GM18951 (cell line): ENCODE data around the gene CPEB3.
"Not testable (repeated sequence)": the region's sequence is repeated elsewhere in the genome, so short reads cannot be mapped to it uniquely, and the experiment has no call there.

Experiments
- POLR2A ChIP-seq: IDR thresholded peaks from 4 replicates; pipeline ENCODE4 v1.6.1; 2011; ENCODE audit warnings: mild to moderate bottlenecking; ENCODE audit not compliant: insufficient read length, insufficient read depth; ENCODE audit errors: extremely low read depth
- in situ Hi-C: fragments of 300-500 bp; cut with MboI; formaldehyde crosslinking; loops from one replicate; pipeline ENCODE4 v1.12.0; 2022; ENCODE audit warnings: low sequenced_read_pairs, mixed read lengths, inconsistent platforms; ENCODE audit not compliant: unreplicated experiment

The CPEB3 gene

GRCh38 chr10:92038949-92039348, 251.9 kb downstream of the CPEB3 start:
- in situ Hi-C loops = no loop called here
- TF ChIP-seq POLR2A = no peak

GRCh38 chr10:92033070-92033469, 257.8 kb downstream of the CPEB3 start:
- in situ Hi-C loops = not testable (repeated sequence)

- TF ChIP-seq POLR2A = no peak
- in situ Hi-C loops = no loop called here
Measured at GRCh38 chr10:92031580-92031979, 259.3 kb downstream of the CPEB3 start.

DNA sequence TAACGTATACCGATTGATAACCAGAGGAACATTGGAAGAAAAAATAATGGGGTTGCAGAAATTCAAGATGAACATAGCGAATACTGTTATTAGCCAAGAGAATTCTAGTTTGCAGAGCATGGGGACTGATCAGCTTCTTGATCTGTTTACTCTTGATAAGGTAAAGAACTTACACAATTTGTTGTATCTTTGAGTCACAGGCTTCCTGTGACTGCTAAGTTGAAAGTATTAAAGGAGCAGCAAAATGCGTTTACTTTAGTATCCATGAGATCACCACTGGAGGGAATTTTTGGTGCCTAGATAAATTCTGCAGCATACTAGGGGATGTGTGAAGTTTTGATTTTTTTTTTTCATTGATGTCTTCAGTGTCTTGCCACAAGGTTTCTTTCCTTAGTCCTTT, 263.7 kb downstream of the CPEB3 start:
- TF ChIP-seq POLR2A = no peak

DNA sequence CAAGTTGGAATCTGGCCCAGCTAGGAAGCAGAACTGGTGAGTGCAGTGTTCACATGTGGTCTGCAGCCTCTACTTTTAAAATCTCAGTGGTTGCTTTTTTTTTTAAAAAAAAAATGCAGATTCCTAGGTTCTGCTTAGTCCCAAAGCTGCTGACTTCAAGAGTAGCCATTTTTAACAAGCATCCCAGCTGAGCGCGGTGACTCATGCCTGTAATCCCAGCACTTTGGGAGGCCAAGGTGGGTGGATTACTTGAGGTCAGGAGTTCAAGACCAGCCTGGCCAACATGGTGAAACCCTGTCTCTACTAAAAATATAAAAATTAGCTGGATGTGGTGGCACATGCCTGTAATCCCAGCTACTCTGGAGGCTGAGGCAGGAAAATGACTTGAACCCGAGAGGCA, 265.5 kb downstream of the CPEB3 start:
- in situ Hi-C loops = not testable (repeated sequence)

More for the DNA sequence above, 263.7 kb downstream of the CPEB3 start:
- in situ Hi-C loops = no loop called here

- in situ Hi-C loops = no loop called here
- TF ChIP-seq POLR2A = no peak
Measured at GRCh38 chr10:92024700-92025099, 266.2 kb downstream of the CPEB3 start.

DNA sequence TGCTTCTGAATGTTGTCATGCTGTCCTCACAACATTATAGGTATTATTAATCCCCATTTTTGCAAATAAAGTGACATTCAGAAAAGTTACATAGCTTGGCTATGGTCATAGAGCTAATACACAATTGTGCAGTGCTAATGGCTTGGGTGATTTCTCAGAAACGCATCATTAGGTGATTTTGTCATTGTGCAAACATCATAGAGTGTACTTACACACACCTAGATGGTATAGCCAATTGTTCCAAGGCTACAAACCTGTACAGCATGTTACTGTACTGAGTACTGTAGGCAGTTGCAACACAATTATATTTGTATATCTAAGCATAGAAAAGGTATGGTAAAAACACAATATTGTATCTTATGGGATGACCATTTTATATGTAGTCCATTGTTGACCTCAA, 276.3 kb downstream of the CPEB3 start:
- in situ Hi-C loops = no loop called here
- no peak for TF ChIP-seq POLR2A

- TF ChIP-seq POLR2A = no peak
- in situ Hi-C loops = no loop called here
Measured at GRCh38 chr10:92011560-92012214, 279.2 kb downstream of the CPEB3 start.

GRCh38 chr10:92010047-92010735, 280.7 kb downstream of the CPEB3 start:
- TF ChIP-seq POLR2A = no peak
- in situ Hi-C loops = no loop called here

- in situ Hi-C loops = no loop called here
- no peak for TF ChIP-seq POLR2A
Measured at GRCh38 chr10:92009445-92009844, 281.4 kb downstream of the CPEB3 start.

GRCh38 chr10:92005978-92006377, 284.9 kb downstream of the CPEB3 start:
- in situ Hi-C loops = no loop called here
- no peak for TF ChIP-seq POLR2A

- in situ Hi-C loops = no loop called here
Measured at GRCh38 chr10:92003258-92003657, 287.6 kb downstream of the CPEB3 start.

GRCh38 chr10:92001995-92002394, 288.9 kb downstream of the CPEB3 start:
- TF ChIP-seq POLR2A = no peak
- in situ Hi-C loops = no loop called here

More at GRCh38 chr10:92003258-92003657, 287.6 kb downstream of the CPEB3 start:
- TF ChIP-seq POLR2A = no peak

- in situ Hi-C loops = no loop called here
- no peak for TF ChIP-seq POLR2A
Measured at GRCh38 chr10:92001581-92001980, 289.3 kb downstream of the CPEB3 start.
